Measurements from ENCODE around the gene EFEMP1. TPM values are rescaled to one million over a fixed set of nuclear protein-coding genes. Genes with fewer than 3 reads are reported as not detected.

Gene EFEMP1
- total RNA-seq, 1 experiment from 2014 or later, result not detected

GRCh38 chr2:55879976-55880375 is 43.6 kb downstream of the EFEMP1 start:
- no peak overlapping the region for H3K4me3 Mint-ChIP-seq (ENCODE audit: unreplicated experiment)
- intact Hi-C loops (cut with micrococcal nuclease; ENCODE audit: unreplicated experiment), result no loop called here
- H3K27me3 ChIP-seq (replicated peaks; ENCODE audit: control insufficient read depth, insufficient read depth, low read length), result no peaks in the 10 kb centered on the region
- ChIA-PET POLR2A (no interaction called here), CTCF (interaction anchor here (0.6 kb wide), 1 partner anchor 612 kb away, joined by 3 read pairs; no protein-coding TSS in a partner anchor)
- peak overlapping the region; percentile 1 for H3K27ac Mint-ChIP-seq (ENCODE audit: unreplicated experiment)
- no peaks in the 10 kb centered on the region for H3K4me1 ChIP-seq
- no peak overlapping the region for H3K4me3 ChIP-seq (ENCODE audit: low read depth, low read length)
- H3K36me3 Mint-ChIP-seq (ENCODE audit: insufficient read depth, unreplicated experiment), result no peaks in the 10 kb centered on the region
- H3K9me3 ChIP-seq, result no peaks in the 10 kb centered on the region
- no TSS peak for BruUV-seq (replicated peaks)
- DNase-seq, result no peak
- no peaks in the 10 kb centered on the region for H3K27me3 Mint-ChIP-seq (ENCODE audit: insufficient read depth, unreplicated experiment)
- TF ChIP-seq, protein P1, sequence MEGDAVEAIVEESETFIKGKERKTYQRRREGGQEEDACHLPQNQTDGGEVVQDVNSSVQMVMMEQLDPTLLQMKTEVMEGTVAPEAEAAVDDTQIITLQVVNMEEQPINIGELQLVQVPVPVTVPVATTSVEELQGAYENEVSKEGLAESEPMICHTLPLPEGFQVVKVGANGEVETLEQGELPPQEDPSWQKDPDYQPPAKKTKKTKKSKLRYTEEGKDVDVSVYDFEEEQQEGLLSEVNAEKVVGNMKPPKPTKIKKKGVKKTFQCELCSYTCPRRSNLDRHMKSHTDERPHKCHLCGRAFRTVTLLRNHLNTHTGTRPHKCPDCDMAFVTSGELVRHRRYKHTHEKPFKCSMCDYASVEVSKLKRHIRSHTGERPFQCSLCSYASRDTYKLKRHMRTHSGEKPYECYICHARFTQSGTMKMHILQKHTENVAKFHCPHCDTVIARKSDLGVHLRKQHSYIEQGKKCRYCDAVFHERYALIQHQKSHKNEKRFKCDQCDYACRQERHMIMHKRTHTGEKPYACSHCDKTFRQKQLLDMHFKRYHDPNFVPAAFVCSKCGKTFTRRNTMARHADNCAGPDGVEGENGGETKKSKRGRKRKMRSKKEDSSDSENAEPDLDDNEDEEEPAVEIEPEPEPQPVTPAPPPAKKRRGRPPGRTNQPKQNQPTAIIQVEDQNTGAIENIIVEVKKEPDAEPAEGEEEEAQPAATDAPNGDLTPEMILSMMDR (IDR thresholded peaks at IDR 0.05; ENCODE audit: insufficient read depth in 1 of 2, low read depth in 1 of 2, low read length in 1 of 2, severe bottlenecking in 1 of 2, unreplicated experiment in 1 of 2), result no peak
- peaks cover 22% of the 10 kb centered on the region for H3K4me1 Mint-ChIP-seq (ENCODE audit: low read depth, unreplicated experiment)
- H3K9me3 Mint-ChIP-seq (ENCODE audit: unreplicated experiment), result no peaks in the 10 kb centered on the region
- no peaks in the 10 kb centered on the region for H3K36me3 ChIP-seq (ENCODE audit: control insufficient read depth, insufficient read depth, low read length)

DNA sequence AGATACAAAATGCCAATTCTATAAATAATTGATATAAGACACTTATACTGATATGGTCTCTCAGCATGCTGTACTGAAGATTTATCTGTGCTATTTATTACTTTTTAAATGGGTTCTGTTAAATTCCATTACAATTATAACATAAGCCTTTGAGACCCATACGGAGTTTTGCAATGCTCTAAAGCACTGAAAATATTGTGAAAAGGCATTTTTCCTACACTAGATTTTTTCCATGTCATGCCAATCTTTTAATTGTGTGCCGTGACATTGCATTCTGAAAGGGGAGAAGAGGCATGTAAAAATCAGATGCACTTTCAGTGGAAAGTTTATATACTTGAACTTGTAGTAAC is 46.5 kb downstream of the EFEMP1 start:
- Histone ChIP-seq H3K4me1 (no peaks in the 10 kb centered on the region), H3K9me3 (no peaks in the 10 kb centered on the region), H3K4me3 (ENCODE audit: low read depth, low read length) (no peak overlapping the region), H3K36me3 (ENCODE audit: control insufficient read depth, insufficient read depth, low read length) (no peaks in the 10 kb centered on the region), H3K27me3 (replicated peaks; ENCODE audit: control insufficient read depth, insufficient read depth, low read length) (no peaks in the 10 kb centered on the region)
- intact Hi-C loops (cut with micrococcal nuclease; ENCODE audit: unreplicated experiment), result no loop called here
- DNase-seq, result no peak
- no peak overlapping the region for H3K27ac Mint-ChIP-seq (ENCODE audit: unreplicated experiment)
- no TSS peak for BruUV-seq (replicated peaks)
- H3K9me3 Mint-ChIP-seq (ENCODE audit: unreplicated experiment), result no peaks in the 10 kb centered on the region
- TF ChIP-seq, protein P1 (IDR thresholded peaks at IDR 0.05; ENCODE audit: insufficient read depth in 1 of 2, low read depth in 1 of 2, low read length in 1 of 2, severe bottlenecking in 1 of 2, unreplicated experiment in 1 of 2), result no peak
- CTCF ChIA-PET, result no interaction called here
- POLR2A ChIA-PET, result no interaction called here
- no peaks in the 10 kb centered on the region for H3K36me3 Mint-ChIP-seq (ENCODE audit: insufficient read depth, unreplicated experiment)
- H3K4me3 Mint-ChIP-seq (ENCODE audit: unreplicated experiment), result no peak overlapping the region
- H3K27me3 Mint-ChIP-seq (ENCODE audit: insufficient read depth, unreplicated experiment), result no peaks in the 10 kb centered on the region
- peaks cover 15% of the 10 kb centered on the region for H3K4me1 Mint-ChIP-seq (ENCODE audit: low read depth, unreplicated experiment)

DNA sequence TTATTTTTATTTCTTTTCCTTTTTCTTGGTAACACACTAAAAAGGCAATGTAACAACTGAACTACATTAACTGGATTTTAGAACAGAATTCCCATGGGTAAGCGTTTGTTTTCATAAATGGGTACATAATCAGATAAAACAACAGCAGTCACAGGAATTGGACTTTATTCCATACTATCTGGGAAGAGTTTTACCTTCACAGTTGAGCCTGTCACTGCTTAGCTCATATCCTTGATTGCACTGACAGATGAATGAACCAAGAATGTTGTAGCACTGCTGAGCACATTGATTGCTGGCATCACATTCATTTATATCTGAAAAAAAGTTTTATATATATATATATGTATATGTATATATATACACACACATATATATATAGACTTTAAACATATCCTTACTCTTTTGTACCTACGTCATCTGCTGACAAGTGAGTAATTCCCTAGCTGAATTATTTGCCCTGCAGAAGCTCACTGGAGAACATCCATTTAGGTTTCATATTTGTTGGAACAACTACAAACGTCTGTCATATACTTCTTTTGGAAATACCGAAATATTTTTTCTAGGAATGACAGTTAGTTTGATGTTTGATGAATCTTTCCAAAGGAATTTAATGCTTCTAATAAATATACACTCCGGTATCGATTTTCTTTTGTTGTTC is 47.0 kb downstream of the EFEMP1 start:
- CTCF ChIA-PET, result no interaction called here
- intact Hi-C loops (cut with micrococcal nuclease; ENCODE audit: unreplicated experiment), result no loop called here
- Histone ChIP-seq H3K4me3 (ENCODE audit: low read depth, low read length) (no peak overlapping the region), H3K27me3 (replicated peaks; ENCODE audit: control insufficient read depth, insufficient read depth, low read length) (no peaks in the 10 kb centered on the region), H3K9me3 (no peaks in the 10 kb centered on the region), H3K4me1 (no peaks in the 10 kb centered on the region), H3K36me3 (ENCODE audit: control insufficient read depth, insufficient read depth, low read length) (no peaks in the 10 kb centered on the region)
- H3K9me3 Mint-ChIP-seq (ENCODE audit: unreplicated experiment), result no peaks in the 10 kb centered on the region
- no peaks in the 10 kb centered on the region for H3K36me3 Mint-ChIP-seq (ENCODE audit: insufficient read depth, unreplicated experiment)
- no peak overlapping the region for H3K27ac Mint-ChIP-seq (ENCODE audit: unreplicated experiment)
- no peak for DNase-seq
- no peak overlapping the region for H3K4me3 Mint-ChIP-seq (ENCODE audit: unreplicated experiment)
- TF ChIP-seq, protein P1 (IDR thresholded peaks at IDR 0.05; ENCODE audit: insufficient read depth in 1 of 2, low read depth in 1 of 2, low read length in 1 of 2, severe bottlenecking in 1 of 2, unreplicated experiment in 1 of 2), result no peak
- POLR2A ChIA-PET, result no interaction called here
- H3K27me3 Mint-ChIP-seq (ENCODE audit: insufficient read depth, unreplicated experiment), result no peaks in the 10 kb centered on the region
- peaks cover 15% of the 10 kb centered on the region for H3K4me1 Mint-ChIP-seq (ENCODE audit: low read depth, unreplicated experiment)
- no TSS peak for BruUV-seq (replicated peaks)
